EL (cell line): ENCODE results near the gene USF3.

Experiments
- DNase-seq: peaks from one replicate; pipeline ENCODE4 v3.0.0-alpha.2; 2016

The USF3 gene

GRCh38 chr3:113602256-113602655 is 94.2 kb downstream of the USF3 start:
- no peak for DNase-seq

- no peak for DNase-seq
Observed at GRCh38 chr3:113601240-113601639, 95.2 kb downstream of the USF3 start.

- DNase-seq = no peak
Observed at GRCh38 chr3:113600418-113601182, 95.8 kb downstream of the USF3 start.
